Esophagus squamous epithelium (tissue), 5 donors: ENCODE data around the gene ARHGAP40. TPM values are rescaled to one million over a fixed set of nuclear protein-coding genes. Genes with fewer than 3 reads are reported as not detected.

Experiments used
- DNase-seq: peaks from one replicate; lab custom pipeline; 2025; lab: John Stamatoyannopoulos, UW
- H3K27ac ChIP-seq, 4 donors: fragments of 200-600 bp; sonication (generic); one replicate each; pipeline ENCODE4 v1.5.1; 2016 to 2019; ENCODE audit warnings: mild to moderate bottlenecking in 1 of 4
- H3K27me3 ChIP-seq, 4 donors: fragments of 200-600 bp; sonication (generic); 1 replicate in 3 of 4; 2 replicates in 1 of 4; pipeline versions ENCODE4 v1.5.1 to v1.6.0; 2017 to 2021; ENCODE audit warnings: antibody characterized with exemption in 1 of 4
- H3K36me3 ChIP-seq, 3 donors: fragments of 200-600 bp; sonication (generic); one replicate each; pipeline ENCODE4 v1.5.1; 2016 to 2019
- H3K4me1 ChIP-seq, 3 donors: fragments of 200-600 bp; sonication (generic); one replicate each; pipeline ENCODE4 v1.5.1; 2017 to 2019
- H3K4me3 ChIP-seq, 4 donors: fragments of 200-600 bp; sonication (generic); 1 replicate in 3 of 4; 2 replicates in 1 of 4; pipeline ENCODE4 v1.5.1; 2016 to 2019; ENCODE audit warnings: mild to moderate bottlenecking in 2 of 4, moderate library complexity in 1 of 4
- H3K9me3 ChIP-seq, 3 donors: fragments of 200-600 bp; sonication (generic); one replicate each; pipeline ENCODE4 v1.5.1; 2016 to 2019
- POLR2A ChIP-seq, 4 donors: fragments of 450-650 bp; IDR thresholded peaks; one replicate each; pipeline ENCODE4 v1.6.1; 2017; ENCODE audit warnings: antibody characterized with exemption in 4 of 4, mild to moderate bottlenecking in 4 of 4, moderate library complexity in 3 of 4
- WGBS, 2 donors: methylation state at CpG; one replicate each; pipeline ENCODE4 v1.1.5; 2018; 5-methylcytosine and 5-hydroxymethylcytosine counted together
- intact Hi-C: fragments of 100-400 bp; cut with DNase I; formaldehyde crosslinking; loops from one replicate; pipeline ENCODE4 v1.15.0; 2022
- total RNA-seq, 4 donors: library from RNA; depleted of rRNA; stranded (reverse); fragments of >200 nt; gene quantifications; one replicate each; pipeline ENCODE4 v1.1.0, GENCODE V29; 2016
- TF ChIP-seq, protein P1 (sequence below), 6 experiments: fragments of 450-650 bp in 4 of 6; fragments of 200-600 bp in 2 of 6; sonication (generic) in 2 of 6; IDR thresholded peaks; one replicate each; pipeline ENCODE4 v1.5.1; 2016 to 2019; ENCODE audit warnings: antibody characterized with exemption in 6 of 6, mild to moderate bottlenecking in 4 of 6, moderate library complexity in 4 of 6
- donor health status: DM: yes; HTN: yes; CAD: no.

The ARHGAP40 gene
- total RNA-seq, 4 donors from 2014 or later = 4.7 to 14.8 (median 12.4) TPM

DNA sequence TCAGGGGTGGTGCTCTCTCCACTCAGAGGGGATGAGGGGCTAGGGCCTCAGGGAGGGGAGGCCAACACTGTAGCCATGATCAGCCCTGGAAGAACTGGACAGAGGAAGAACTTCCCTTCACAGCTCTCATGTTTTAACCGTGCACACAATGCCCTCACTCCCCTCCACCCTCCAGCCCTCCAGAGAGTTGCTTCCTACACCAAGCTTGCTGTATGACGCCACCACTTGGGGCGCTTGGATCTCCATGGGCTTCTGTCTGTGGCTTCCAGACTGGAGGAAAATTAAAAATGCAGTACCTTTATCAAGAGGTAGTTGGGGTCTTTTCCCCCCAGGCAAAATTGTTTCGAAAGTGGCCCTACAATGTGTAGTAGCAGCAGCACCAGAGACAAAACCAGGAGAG, 48.4 kb downstream of the ARHGAP40 start:
- Histone ChIP-seq H3K27me3 (peaks cover 0 to 97% (median 3%) of the 10 kb centered on the region in 4 donors), H3K4me3 (no peak overlapping the region), H3K27ac (no peak overlapping the region), H3K36me3 (peaks cover 0 to 5% (median 0%) of the 10 kb centered on the region in 3 donors), H3K9me3 (no peaks in the 10 kb centered on the region), H3K4me1 (peaks cover 0 to 12% (median 8%) of the 10 kb centered on the region in 3 donors)
- TF ChIP-seq POLR2A (IDR thresholded peaks at IDR 0.05) = no peak
- DNase-seq = no peak
- 48 to 52% methylated on average over 3 to 4 of the region's 4 CpGs for WGBS, 2 donors
- intact Hi-C loops = no loop called here

DNA sequence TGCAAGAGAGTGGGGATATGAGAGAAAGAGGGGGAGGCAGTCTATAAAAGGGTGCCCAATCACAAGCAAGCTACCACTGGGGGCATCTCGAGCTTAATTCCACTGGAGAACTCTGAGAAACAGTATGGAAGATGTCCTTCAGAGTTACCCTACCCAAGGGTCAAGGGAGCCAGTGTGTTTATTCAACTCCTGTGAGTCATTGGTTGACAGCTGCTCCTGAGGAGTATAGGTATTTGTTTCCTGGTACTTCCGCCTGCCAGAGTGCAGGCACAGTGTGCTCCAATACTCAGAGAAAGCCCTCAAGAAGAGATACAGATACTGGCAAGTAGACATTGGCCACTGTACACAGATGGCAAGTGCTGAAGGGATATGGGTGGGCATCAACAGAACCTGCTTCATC, 49.5 kb downstream of the ARHGAP40 start:
- no peak for DNase-seq
- H3K9me3 ChIP-seq = no peaks in the 10 kb centered on the region
- intact Hi-C loops = no loop called here
- peaks cover 0 to 6% (median 4%) of the 10 kb centered on the region in 3 donors for H3K4me1 ChIP-seq
- no peak overlapping the region for H3K27ac ChIP-seq
- TF ChIP-seq POLR2A (IDR thresholded peaks at IDR 0.05) = no peak
- TF ChIP-seq, protein P1, sequence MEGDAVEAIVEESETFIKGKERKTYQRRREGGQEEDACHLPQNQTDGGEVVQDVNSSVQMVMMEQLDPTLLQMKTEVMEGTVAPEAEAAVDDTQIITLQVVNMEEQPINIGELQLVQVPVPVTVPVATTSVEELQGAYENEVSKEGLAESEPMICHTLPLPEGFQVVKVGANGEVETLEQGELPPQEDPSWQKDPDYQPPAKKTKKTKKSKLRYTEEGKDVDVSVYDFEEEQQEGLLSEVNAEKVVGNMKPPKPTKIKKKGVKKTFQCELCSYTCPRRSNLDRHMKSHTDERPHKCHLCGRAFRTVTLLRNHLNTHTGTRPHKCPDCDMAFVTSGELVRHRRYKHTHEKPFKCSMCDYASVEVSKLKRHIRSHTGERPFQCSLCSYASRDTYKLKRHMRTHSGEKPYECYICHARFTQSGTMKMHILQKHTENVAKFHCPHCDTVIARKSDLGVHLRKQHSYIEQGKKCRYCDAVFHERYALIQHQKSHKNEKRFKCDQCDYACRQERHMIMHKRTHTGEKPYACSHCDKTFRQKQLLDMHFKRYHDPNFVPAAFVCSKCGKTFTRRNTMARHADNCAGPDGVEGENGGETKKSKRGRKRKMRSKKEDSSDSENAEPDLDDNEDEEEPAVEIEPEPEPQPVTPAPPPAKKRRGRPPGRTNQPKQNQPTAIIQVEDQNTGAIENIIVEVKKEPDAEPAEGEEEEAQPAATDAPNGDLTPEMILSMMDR (IDR thresholded peaks at IDR 0.05) = no peak
- H3K36me3 ChIP-seq = peaks cover 0 to 5% (median 0%) of the 10 kb centered on the region in 3 donors
- H3K27me3 ChIP-seq = peaks cover 0 to 95% (median 0%) of the 10 kb centered on the region in 4 donors
- 12 to 42% methylated on average over 2 of the region's 2 CpGs for WGBS, 2 donors
- H3K4me3 ChIP-seq = no peak overlapping the region

DNA sequence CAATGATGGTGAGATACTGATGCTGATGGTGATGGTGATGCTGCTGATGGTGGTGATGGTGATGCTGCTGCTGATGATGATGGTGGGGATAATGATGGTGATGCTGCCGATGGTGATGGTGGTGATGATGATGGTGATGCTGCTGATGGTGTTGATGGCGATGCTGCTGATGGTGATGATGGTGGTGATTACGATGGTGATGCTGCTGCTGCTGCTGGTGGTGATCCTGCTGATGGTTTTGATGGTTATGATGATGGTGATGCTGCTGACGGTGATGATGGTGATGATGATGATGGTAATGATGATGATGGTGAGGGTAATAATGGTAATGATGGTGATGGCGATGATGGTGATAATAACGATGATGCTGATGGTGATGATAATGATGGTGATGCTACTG, 50.0 kb downstream of the ARHGAP40 start:
- Histone ChIP-seq H3K9me3 (no peaks in the 10 kb centered on the region), H3K36me3 (peaks cover 0 to 5% (median 0%) of the 10 kb centered on the region in 3 donors), H3K27me3 (peaks cover 0 to 95% (median 0%) of the 10 kb centered on the region in 4 donors), H3K27ac (no peak overlapping the region), H3K4me1 (peaks cover 0 to 2% (median 0%) of the 10 kb centered on the region in 3 donors), H3K4me3 (no peak overlapping the region)
- TF ChIP-seq, protein P1 (IDR thresholded peaks at IDR 0.05) = no peak
- no peak for TF ChIP-seq POLR2A (IDR thresholded peaks at IDR 0.05)
- no peak for DNase-seq
- 87 to 89% methylated on average over 6 of the region's 6 CpGs for WGBS, 2 donors
- intact Hi-C loops = no loop called here

DNA sequence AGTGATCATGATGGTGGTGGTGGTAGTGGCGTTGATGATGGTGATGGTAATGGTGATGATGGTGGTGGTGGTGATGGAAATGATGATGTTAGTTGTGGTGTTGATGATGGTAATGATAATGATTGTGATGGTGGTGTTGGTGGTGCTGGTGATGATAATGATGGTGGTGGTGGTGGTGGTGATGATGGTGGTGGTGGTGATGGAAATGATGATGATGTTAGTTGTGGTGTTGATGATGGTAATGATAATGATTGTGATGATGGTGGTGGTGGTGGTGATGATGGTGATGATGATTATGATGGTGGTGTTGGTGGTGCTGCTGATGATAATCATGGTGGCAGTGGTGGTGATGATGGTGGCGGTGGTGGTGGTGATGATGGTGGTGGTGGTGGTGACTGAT, 51.4 kb downstream of the ARHGAP40 start:
- H3K36me3 ChIP-seq = no peaks in the 10 kb centered on the region
- H3K4me1 ChIP-seq = no peaks in the 10 kb centered on the region
- no peak overlapping the region for H3K27ac ChIP-seq
- H3K27me3 ChIP-seq = peaks cover 0 to 95% (median 0%) of the 10 kb centered on the region in 4 donors
- H3K9me3 ChIP-seq = no peaks in the 10 kb centered on the region
- H3K4me3 ChIP-seq = no peak overlapping the region
- DNase-seq = no peak
- TF ChIP-seq, protein P1 (IDR thresholded peaks at IDR 0.05) = no peak
- TF ChIP-seq POLR2A (IDR thresholded peaks at IDR 0.05) = no peak
- intact Hi-C loops = no loop called here
- WGBS, 2 donors = 77% methylated on average over 2 of the region's 2 CpGs

DNA sequence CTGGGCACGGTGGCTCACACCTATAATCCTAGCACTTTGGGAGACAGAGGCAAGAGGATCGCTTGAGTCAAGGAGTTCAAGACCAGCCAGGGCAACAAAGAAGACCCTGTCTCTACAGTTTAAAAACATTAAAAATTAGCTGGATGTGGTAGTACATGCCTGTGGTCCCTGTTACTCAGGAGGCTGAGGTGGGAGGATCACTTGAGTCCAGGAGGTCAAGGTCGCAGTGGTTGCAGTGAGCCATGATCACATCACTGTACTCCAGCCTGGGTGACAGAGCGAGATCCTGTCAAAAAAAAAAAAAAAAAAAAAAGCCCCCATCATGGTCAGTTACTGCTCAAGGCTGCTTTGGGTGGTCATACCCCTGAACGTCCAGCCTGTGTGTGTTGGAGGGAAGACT, 55.8 kb downstream of the ARHGAP40 start:
- TF ChIP-seq POLR2A (IDR thresholded peaks at IDR 0.05) = no peak
- TF ChIP-seq, protein P1 (IDR thresholded peaks at IDR 0.05) = no peak
- Histone ChIP-seq H3K27ac (no peak overlapping the region), H3K4me1 (no peaks in the 10 kb centered on the region), H3K36me3 (no peaks in the 10 kb centered on the region), H3K9me3 (no peaks in the 10 kb centered on the region), H3K4me3 (no peak overlapping the region), H3K27me3 (peaks cover 0 to 70% (median 0%) of the 10 kb centered on the region in 4 donors)
- DNase-seq = no peak
- WGBS, 2 donors = 81 to 84% methylated on average over 5 of the region's 5 CpGs
- intact Hi-C loops = no loop called here
